K562 (cell line): ENCODE data around the gene ABCC11. TPM values are rescaled to one million over a fixed set of nuclear protein-coding genes. Genes with fewer than 3 reads are reported as not detected.

Experiments used
- ATF7 ChIP-seq: fragments of 450-650 bp; IDR thresholded peaks from 2 replicates; pipeline ENCODE4 v1.7.1; 2014; ENCODE audit warnings: mild to moderate bottlenecking, moderate library complexity
- DNMT1 ChIP-seq: fragments of 450-650 bp; IDR thresholded peaks from 2 replicates; pipeline ENCODE4 v1.6.1; 2016; ENCODE audit warnings: antibody characterized with exemption, mild to moderate bottlenecking
- ELF4 ChIP-seq: fragments of 450-650 bp; formaldehyde crosslinking; IDR thresholded peaks from 2 replicates; pipeline ENCODE4 v1.4.0; 2022; ENCODE audit warnings: missing genetic modification characterization
- GTF2B ChIP-seq: IDR thresholded peaks from 2 replicates; pipeline ENCODE4 v1.6.1; 2011; ENCODE audit not compliant: insufficient read length; ENCODE audit errors: extremely low read depth
- HCFC1 ChIP-seq: IDR thresholded peaks from 2 replicates; pipeline ENCODE4 v1.6.1; 2012; ENCODE audit warnings: low read depth, low read length, improper control_type of control experiment
- HDAC3 ChIP-seq: fragments of 450-650 bp; IDR thresholded peaks from 2 replicates; pipeline ENCODE4 v1.6.1; 2018; ENCODE audit warnings: borderline replicate concordance, mild to moderate bottlenecking, moderate library complexity; ENCODE audit not compliant: partially characterized antibody
- LARP7 ChIP-seq: fragments of 450-650 bp; IDR thresholded peaks from 2 replicates; pipeline ENCODE4 v1.6.1; 2016
- MAFF ChIP-seq: IDR thresholded peaks from 2 replicates; pipeline ENCODE4 v1.6.1; 2012; ENCODE audit warnings: low read length, improper control_type of control experiment
- POU5F1 ChIP-seq: fragments of 150-350 bp; IDR thresholded peaks from 2 replicates; pipeline ENCODE4 v1.6.1; 2014; ENCODE audit warnings: borderline replicate concordance, low read length, low read depth, mild to moderate bottlenecking; ENCODE audit not compliant: partially characterized antibody
- TAF1 ChIP-seq: IDR thresholded peaks from 2 replicates; pipeline ENCODE4 v1.6.1; 2011; ENCODE audit warnings: mild to moderate bottlenecking, low read length, moderate library complexity; ENCODE audit not compliant: insufficient read depth, control insufficient read depth, severe bottlenecking; ENCODE audit errors: extremely low read depth
- TGIF2 ChIP-seq: sonication (generic); formaldehyde crosslinking; IDR thresholded peaks from 2 replicates; pipeline ENCODE4 v1.8.1; 2022; ENCODE audit warnings: mild to moderate bottlenecking, missing genetic modification reagents, moderate library complexity
- XRCC5 ChIP-seq: fragments of 200-400 bp; formaldehyde crosslinking; IDR thresholded peaks from 2 replicates; pipeline ENCODE4 v1.6.1; 2017; ENCODE audit warnings: low read depth, mild to moderate bottlenecking, low read length
- ZFPM2 ChIP-seq: fragments of 250-450 bp; sonication (Bioruptor Pico); IDR thresholded peaks from 2 replicates; pipeline ENCODE4 v1.5.1; 2022; ENCODE audit warnings: mild to moderate bottlenecking
- ZNF232 ChIP-seq: sonication (generic); formaldehyde crosslinking; IDR thresholded peaks from 2 replicates; pipeline ENCODE4 v1.8.0; 2022; ENCODE audit warnings: mild to moderate bottlenecking, missing genetic modification reagents
- ZNF24 ChIP-seq: fragments of 450-650 bp; IDR thresholded peaks from 2 replicates; pipeline ENCODE4 v1.6.1; 2016
- polyA plus RNA-seq, 8 experiments: library from polyadenylated mRNA; depleted of rRNA in 4 of 8; stranded (reverse) in 5 of 8; unstranded in 3 of 8; fragments of >200 nt; fragmentation: Nextera tagmentation in 2 of 8; fragmentation: Illumina TruSeq in 1 of 8; extraction: Ambion mirVana in 2 of 8; extraction: Trizol in 1 of 8; gene quantifications; 2 replicates each; pipeline versions ENCODE4 v1.2.1 to v1.2.3, GENCODE V29; 2011 to 2014; ENCODE audit warnings: inconsistent platforms in 1 of 8, missing spikeins in 1 of 8
- total RNA-seq, 7 experiments: library from RNA; depleted of rRNA in 6 of 7; stranded (reverse); fragments of >200 nt in 6 of 7; fragmentation: Illumina TruSeq in 2 of 7; extraction: Trizol in 2 of 7; gene quantifications; 2 replicates each; pipeline versions ENCODE4 v1.2.1 to v1.2.3, GENCODE V29; 2011 to 2021; ENCODE audit warnings: low replicate concordance in 1 of 7
- TF ChIP-seq, protein P1 (sequence below): sonication (generic); formaldehyde crosslinking; IDR thresholded peaks from 2 replicates; pipeline ENCODE4 v1.8.0; 2022; ENCODE audit warnings: mild to moderate bottlenecking, missing genetic modification reagents, borderline replicate concordance
- TF ChIP-seq, protein P2 (sequence below): sonication (generic); formaldehyde crosslinking; IDR thresholded peaks from 2 replicates; pipeline ENCODE4 v1.8.0; 2022; ENCODE audit warnings: missing genetic modification reagents, mild to moderate bottlenecking, moderate library complexity, borderline replicate concordance
- TF ChIP-seq, protein P3 (sequence below): fragments of 250-450 bp; sonication (Bioruptor Pico); IDR thresholded peaks from 2 replicates; pipeline ENCODE4 v1.4.0; 2020
- TF ChIP-seq, protein P4 (sequence below): fragments of 450-650 bp; formaldehyde crosslinking; IDR thresholded peaks from 2 replicates; pipeline ENCODE4 v1.4.0; 2020; ENCODE audit warnings: mild to moderate bottlenecking, mixed read lengths
- TF ChIP-seq, protein P5 (sequence below): IDR thresholded peaks from 2 replicates; pipeline ENCODE4 v1.6.1; 2014; ENCODE audit warnings: antibody characterized with exemption

The ABCC11 gene
- total and polyA plus RNA-seq, 9 of the 15 experiments (the other 6 are each of a cell fraction or from before 2014, with no cell fraction given), result 0.04 to 0.14 (median 0.04) TPM; not detected in 6

DNA sequence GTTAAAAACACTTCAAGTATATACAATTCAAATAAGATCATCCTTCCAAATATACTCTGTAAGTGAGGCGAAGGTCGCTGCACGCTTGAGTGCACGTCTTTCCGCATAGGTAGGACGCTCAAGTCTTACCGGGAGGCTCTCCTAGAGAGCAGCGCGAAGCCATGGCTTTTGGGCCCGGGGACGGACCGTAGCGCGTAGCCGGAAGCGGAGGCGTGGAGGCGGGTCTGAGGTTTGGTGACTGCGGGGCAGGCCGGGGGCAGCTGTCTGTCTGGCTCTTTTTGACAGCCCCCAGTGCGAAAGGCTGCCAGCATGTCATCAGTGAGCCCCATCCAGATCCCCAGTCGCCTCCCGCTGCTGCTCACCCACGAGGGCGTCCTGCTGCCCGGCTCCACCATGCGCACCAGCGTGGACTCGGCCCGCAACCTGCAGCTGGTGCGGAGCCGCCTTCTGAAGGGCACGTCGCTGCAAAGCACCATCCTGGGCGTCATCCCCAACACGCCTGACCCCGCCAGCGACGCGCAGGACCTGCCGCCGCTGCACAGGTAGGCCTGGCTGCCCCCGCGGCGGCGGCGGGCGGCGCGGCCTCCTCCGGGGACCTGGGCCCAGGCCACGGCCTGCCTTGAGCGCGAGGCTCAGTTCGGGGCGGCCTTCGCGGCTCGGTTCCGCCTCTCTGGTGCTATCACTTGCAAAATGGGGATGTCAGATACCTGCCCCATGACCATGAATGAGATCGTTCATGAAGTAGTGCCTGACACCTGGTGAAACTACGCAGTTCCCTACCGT, 3.1 kb downstream of the ABCC11 start, which contains the start of gene LONP2 (continued):
- TF ChIP-seq, protein P1, sequence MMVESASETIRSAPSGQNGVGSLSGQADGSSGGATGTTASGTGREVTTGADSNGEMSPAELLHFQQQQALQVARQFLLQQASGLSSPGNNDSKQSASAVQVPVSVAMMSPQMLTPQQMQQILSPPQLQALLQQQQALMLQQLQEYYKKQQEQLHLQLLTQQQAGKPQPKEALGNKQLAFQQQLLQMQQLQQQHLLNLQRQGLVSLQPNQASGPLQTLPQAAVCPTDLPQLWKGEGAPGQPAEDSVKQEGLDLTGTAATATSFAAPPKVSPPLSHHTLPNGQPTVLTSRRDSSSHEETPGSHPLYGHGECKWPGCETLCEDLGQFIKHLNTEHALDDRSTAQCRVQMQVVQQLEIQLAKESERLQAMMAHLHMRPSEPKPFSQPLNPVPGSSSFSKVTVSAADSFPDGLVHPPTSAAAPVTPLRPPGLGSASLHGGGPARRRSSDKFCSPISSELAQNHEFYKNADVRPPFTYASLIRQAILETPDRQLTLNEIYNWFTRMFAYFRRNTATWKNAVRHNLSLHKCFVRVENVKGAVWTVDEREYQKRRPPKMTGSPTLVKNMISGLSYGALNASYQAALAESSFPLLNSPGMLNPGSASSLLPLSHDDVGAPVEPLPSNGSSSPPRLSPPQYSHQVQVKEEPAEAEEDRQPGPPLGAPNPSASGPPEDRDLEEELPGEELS, result no peak
- TF ChIP-seq HCFC1 (peak; percentile 77), DNMT1 (no peak), MAFF (no peak), ATF7 (peak; percentile 62), HDAC3 (no peak), GTF2B (no peak), ZNF232 (peak; percentile 79; the same call in 1 of the 2 replicates), ELF4 (CRISPR knock-in tag) (no peak), TGIF2 (CRISPR knock-in tag) (peak; percentile 95), ZNF24 (0 out of 2 replicates have a peak, but pooled peaks have one; percentile 12), XRCC5 (no peak), TAF1 (peak; percentile 61), ZFPM2 (CRISPR knock-in tag) (no peak), POU5F1 (peak; percentile 99), LARP7 (no peak)
- TF ChIP-seq, protein P2, sequence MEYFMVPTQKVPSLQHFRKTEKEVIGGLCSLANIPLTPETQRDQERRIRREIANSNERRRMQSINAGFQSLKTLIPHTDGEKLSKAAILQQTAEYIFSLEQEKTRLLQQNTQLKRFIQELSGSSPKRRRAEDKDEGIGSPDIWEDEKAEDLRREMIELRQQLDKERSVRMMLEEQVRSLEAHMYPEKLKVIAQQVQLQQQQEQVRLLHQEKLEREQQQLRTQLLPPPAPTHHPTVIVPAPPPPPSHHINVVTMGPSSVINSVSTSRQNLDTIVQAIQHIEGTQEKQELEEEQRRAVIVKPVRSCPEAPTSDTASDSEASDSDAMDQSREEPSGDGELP (CRISPR knock-in tag), result peak; percentile 89
- TF ChIP-seq, protein P3, sequence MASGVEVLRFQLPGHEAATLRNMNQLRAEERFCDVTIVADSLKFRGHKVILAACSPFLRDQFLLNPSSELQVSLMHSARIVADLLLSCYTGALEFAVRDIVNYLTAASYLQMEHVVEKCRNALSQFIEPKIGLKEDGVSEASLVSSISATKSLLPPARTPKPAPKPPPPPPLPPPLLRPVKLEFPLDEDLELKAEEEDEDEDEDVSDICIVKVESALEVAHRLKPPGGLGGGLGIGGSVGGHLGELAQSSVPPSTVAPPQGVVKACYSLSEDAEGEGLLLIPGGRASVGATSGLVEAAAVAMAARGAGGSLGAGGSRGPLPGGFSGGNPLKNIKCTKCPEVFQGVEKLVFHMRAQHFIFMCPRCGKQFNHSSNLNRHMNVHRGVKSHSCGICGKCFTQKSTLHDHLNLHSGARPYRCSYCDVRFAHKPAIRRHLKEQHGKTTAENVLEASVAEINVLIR, result peak; percentile 75
- TF ChIP-seq, protein P4, sequence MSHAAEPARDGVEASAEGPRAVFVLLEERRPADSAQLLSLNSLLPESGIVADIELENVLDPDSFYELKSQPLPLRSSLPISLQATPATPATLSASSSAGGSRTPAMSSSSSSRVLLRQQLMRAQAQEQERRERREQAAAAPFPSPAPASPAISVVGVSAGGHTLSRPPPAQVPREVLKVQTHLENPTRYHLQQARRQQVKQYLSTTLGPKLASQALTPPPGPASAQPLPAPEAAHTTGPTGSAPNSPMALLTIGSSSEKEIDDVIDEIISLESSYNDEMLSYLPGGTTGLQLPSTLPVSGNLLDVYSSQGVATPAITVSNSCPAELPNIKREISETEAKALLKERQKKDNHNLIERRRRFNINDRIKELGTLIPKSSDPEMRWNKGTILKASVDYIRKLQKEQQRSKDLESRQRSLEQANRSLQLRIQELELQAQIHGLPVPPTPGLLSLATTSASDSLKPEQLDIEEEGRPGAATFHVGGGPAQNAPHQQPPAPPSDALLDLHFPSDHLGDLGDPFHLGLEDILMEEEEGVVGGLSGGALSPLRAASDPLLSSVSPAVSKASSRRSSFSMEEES, result no peak
- TF ChIP-seq, protein P5, sequence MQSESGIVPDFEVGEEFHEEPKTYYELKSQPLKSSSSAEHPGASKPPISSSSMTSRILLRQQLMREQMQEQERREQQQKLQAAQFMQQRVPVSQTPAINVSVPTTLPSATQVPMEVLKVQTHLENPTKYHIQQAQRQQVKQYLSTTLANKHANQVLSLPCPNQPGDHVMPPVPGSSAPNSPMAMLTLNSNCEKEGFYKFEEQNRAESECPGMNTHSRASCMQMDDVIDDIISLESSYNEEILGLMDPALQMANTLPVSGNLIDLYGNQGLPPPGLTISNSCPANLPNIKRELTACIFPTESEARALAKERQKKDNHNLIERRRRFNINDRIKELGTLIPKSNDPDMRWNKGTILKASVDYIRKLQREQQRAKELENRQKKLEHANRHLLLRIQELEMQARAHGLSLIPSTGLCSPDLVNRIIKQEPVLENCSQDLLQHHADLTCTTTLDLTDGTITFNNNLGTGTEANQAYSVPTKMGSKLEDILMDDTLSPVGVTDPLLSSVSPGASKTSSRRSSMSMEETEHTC, result no peak
